HL-60 (cell line): ENCODE measurements around the gene OMA1.

Experiments used
- CTCF ChIP-seq: IDR thresholded peaks from one replicate; pipeline ENCODE4 v1.5.1; 2011; ENCODE audit warnings: low read length, control low read depth, inconsistent platforms; ENCODE audit not compliant: insufficient read depth
- POLR2AphosphoS5 ChIP-seq: IDR thresholded peaks from 2 replicates; pipeline ENCODE4 v1.6.1; 2012; ENCODE audit warnings: low read depth

- TF ChIP-seq CTCF (no peak), POLR2AphosphoS5 (no peak)
Measured at GRCh38 chr1:58588396-58588795, 41.9 kb upstream of the OMA1 start.
